GM06990 (cell line): ENCODE data around the gene GOLGA6L7.
"Not testable (repeated sequence)": the region's sequence is repeated elsewhere in the genome, so short reads cannot be mapped to it uniquely, and the experiment has no call there.

Experiments used
- DNase-seq: peaks from one replicate; pipeline ENCODE4 v3.0.0-alpha.2; 2011; ENCODE audit not compliant: insufficient read length; ENCODE audit errors: extremely low read depth
- H3K27me3 ChIP-seq: replicated peaks from 2 replicates; pipeline ENCODE4 v1.6.0; 2011; ENCODE audit warnings: low read length; ENCODE audit not compliant: control insufficient read depth, insufficient read depth
- H3K36me3 ChIP-seq: 2 replicates; pipeline ENCODE4 v1.5.1; 2011; ENCODE audit warnings: low read length; ENCODE audit not compliant: control insufficient read depth, insufficient read depth
- H3K4me3 ChIP-seq: replicated peaks from 2 replicates; pipeline ENCODE4 v1.5.1; 2011; ENCODE audit warnings: low read depth, mild to moderate bottlenecking, control low read depth, low read length
- CTCF ChIP-seq: IDR thresholded peaks from 2 replicates; pipeline ENCODE4 v1.5.1; 2011; ENCODE audit warnings: low read length, control low read depth, mild to moderate bottlenecking, inconsistent platforms; ENCODE audit not compliant: insufficient read depth, poor library complexity, severe bottlenecking

Gene GOLGA6L7

GRCh38 chr15:28848521-28848920, at the start of gene GOLGA6L7:
TSS of gene GOLGA6L7 (minus strand) at chr15:28848644. CDS start at chr15:28848549, 95 bp downstream.
- not testable (repeated sequence) for H3K36me3 ChIP-seq, DNase-seq, H3K27me3 ChIP-seq, H3K4me3 ChIP-seq

GRCh38 chr15:28897861-28898585, 49.6 kb upstream of the GOLGA6L7 start:
- H3K27me3 ChIP-seq: no peaks in the 10 kb centered on the region; the same call in 1 of the 2 replicates
- no peak overlapping the region for H3K4me3 ChIP-seq
- DNase-seq: no peak
- H3K36me3 ChIP-seq: no peaks in the 10 kb centered on the region
- no peak for TF ChIP-seq CTCF

GRCh38 chr15:28896951-28897350, 48.5 kb upstream of the GOLGA6L7 start:
- no peak overlapping the region for H3K4me3 ChIP-seq
- H3K36me3 ChIP-seq: no peaks in the 10 kb centered on the region
- H3K27me3 ChIP-seq: no peaks in the 10 kb centered on the region; the same call in 1 of the 2 replicates
- no peak for TF ChIP-seq CTCF
- no peak for DNase-seq

- no peak for DNase-seq
- no peak for TF ChIP-seq CTCF
- H3K36me3 ChIP-seq: no peaks in the 10 kb centered on the region
- H3K4me3 ChIP-seq: no peak overlapping the region
- H3K27me3 ChIP-seq: no peaks in the 10 kb centered on the region; the same call in 1 of the 2 replicates
These were observed 47.1 kb upstream of the GOLGA6L7 start for GRCh38 chr15:28895566-28895965.

GRCh38 chr15:28895146-28895545, 46.7 kb upstream of the GOLGA6L7 start:
- no peak for DNase-seq
- no peaks in the 10 kb centered on the region for H3K36me3 ChIP-seq
- no peak overlapping the region for H3K4me3 ChIP-seq
- no peaks in the 10 kb centered on the region; the same call in 1 of the 2 replicates for H3K27me3 ChIP-seq
- TF ChIP-seq CTCF: no peak

GRCh38 chr15:28894631-28895030, 46.2 kb upstream of the GOLGA6L7 start:
- Histone ChIP-seq H3K4me3 (no peak overlapping the region), H3K36me3 (no peaks in the 10 kb centered on the region), H3K27me3 (no peaks in the 10 kb centered on the region; the same call in 1 of the 2 replicates)
- DNase-seq: no peak
- TF ChIP-seq CTCF: no peak
